ENCODE measurements around the gene AFF2.

Gene AFF2

DNA sequence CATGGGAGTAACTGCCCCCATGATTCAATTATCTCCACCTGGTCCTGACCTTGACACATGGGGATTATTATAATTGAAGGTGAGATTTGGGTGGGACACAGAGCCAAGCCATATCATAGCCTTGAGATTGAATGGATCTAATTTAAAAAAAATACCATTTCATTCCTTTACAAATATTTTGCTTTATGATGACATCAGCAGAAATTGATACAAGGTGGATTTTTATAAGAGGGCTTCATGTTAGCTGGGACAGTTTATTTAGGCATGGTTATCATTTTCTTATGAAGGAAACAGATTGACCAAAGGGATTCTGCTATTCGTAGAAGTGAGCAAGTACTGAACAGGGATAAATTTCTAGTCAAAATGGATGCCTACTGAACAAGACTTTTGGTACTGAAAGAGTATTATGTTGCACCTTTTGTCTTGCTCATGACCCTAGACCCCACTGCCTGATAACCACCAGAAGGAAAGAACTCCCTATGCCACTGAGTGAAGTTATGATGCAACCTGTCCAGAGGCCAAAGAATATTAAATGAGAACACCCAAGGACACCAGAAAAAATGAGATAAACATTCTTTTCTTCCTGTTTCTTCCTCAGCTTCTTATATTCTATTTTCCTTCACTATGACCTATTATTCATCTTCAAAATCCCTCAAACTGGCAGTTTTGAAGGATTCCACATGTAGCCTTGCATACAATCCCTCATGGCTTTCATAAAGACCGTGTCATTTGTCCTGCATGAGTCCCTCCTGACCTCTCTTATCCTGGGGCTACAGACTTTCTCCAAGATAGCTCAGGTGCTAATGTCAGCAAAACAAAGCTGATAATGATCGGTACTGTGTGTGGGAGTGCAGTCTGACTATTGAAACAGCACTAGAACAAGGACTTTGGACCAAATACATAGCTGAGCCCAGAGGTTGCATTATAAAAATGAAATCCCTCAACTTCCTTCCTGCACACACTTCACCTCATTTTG, 118.3 kb downstream of the AFF2 start:
- no peak for DNase-seq (ENCODE audit: low read depth)
- TF ChIP-seq, protein P1, sequence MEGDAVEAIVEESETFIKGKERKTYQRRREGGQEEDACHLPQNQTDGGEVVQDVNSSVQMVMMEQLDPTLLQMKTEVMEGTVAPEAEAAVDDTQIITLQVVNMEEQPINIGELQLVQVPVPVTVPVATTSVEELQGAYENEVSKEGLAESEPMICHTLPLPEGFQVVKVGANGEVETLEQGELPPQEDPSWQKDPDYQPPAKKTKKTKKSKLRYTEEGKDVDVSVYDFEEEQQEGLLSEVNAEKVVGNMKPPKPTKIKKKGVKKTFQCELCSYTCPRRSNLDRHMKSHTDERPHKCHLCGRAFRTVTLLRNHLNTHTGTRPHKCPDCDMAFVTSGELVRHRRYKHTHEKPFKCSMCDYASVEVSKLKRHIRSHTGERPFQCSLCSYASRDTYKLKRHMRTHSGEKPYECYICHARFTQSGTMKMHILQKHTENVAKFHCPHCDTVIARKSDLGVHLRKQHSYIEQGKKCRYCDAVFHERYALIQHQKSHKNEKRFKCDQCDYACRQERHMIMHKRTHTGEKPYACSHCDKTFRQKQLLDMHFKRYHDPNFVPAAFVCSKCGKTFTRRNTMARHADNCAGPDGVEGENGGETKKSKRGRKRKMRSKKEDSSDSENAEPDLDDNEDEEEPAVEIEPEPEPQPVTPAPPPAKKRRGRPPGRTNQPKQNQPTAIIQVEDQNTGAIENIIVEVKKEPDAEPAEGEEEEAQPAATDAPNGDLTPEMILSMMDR (IDR thresholded peaks at IDR 0.05; ENCODE audit: insufficient read depth, low read depth, low read length, missing control alignments), result no peak
- H3K4me3 ChIP-seq (ENCODE audit: low read length), result no peak overlapping the region

DNA sequence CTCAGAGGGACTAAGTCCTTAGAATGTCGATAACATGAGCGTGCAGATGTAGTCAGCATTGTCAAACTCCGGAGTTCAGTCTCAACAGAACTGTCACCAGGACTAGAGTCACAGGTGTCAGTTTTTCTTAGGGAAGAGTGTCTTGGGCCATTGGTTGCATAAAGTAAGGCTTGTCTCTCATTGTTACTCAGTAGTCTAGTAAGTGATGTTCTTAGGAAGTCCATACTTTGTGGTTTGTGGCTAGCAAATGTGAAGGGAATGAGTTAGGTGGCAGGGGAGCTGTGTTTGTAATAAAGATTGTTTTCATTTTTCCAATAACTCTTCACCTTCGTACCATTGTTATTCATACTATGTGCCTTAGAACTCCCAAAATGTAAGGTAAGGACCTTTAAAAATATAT, 119.6 kb downstream of the AFF2 start:
- no peak for DNase-seq (ENCODE audit: low read depth)
- H3K4me3 ChIP-seq (ENCODE audit: low read length), result no peak overlapping the region
- TF ChIP-seq, protein P1 (IDR thresholded peaks at IDR 0.05; ENCODE audit: insufficient read depth, low read depth, low read length, missing control alignments), result no peak

DNA sequence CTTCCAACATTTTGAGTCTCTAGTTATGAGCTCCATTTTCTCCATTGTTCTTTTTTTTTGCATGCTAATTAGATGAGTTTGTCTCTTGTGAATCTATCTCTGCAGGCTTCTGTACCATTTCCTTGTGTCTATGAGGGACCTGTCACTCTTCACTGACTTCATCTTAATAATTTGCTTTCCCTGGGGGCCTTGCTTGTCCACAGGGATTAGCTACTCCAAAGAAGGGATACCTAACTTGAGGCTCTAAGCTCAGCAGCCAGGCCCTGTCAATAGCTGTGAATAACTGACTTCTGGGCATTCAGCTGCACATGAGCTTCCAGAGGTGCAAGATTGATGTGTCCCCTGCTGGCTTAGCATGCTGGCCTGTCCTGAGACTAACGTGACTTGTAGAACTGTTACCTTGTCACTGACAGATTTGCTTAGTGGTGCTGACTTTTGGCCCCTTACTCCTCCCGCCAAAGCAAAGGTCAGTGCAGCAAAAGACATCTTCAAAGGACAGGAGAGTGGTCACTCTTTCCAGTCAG, 124.6 kb downstream of the AFF2 start:
- DNase-seq (ENCODE audit: low read depth), result no peak
- no peak overlapping the region for H3K4me3 ChIP-seq (ENCODE audit: low read length)
- TF ChIP-seq, protein P1 (IDR thresholded peaks at IDR 0.05; ENCODE audit: insufficient read depth, low read depth, low read length, missing control alignments), result no peak

DNA sequence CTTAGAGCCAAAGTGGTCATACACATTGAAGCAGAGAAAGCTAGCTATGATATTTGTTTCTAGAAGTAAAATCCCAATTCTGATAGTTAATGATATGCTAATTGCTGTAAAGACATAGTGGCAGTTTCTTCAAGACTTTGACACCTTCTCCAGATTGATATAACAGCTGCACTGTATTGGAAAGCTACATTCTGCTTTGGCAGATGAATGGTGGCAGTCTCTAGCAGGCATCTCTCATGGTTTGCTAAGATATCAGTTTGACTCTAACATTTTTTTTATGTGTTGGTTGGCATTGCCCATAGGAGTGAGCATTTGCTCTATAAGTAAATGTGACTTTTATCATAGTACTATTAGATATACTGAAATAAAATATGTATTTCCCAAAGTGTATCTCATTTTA, 128.2 kb downstream of the AFF2 start:
- DNase-seq (ENCODE audit: low read depth), result no peak
- TF ChIP-seq, protein P1 (IDR thresholded peaks at IDR 0.05; ENCODE audit: insufficient read depth, low read depth, low read length, missing control alignments), result no peak
- H3K4me3 ChIP-seq (ENCODE audit: low read length), result no peak overlapping the region

DNA sequence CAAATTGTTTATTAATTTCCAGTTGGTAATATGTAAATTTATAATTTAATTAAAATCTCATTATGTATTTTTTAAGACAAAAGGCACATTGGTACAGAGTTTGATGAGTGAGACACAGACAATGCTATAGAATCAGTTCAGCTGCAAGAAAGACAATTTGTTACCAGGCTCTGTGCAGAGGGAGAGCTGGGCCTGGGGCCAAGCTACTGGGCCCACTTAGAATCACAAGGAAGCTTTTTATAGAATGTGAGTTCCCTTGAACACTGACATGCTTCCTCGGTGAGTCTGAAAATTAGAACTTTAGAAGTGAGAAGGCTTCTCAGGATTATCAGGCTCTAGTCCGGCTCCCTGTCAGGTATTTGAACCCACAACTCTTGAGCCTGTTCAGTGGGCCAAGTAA, 129.0 kb downstream of the AFF2 start:
- DNase-seq (ENCODE audit: low read depth), result no peak
- TF ChIP-seq, protein P1 (IDR thresholded peaks at IDR 0.05; ENCODE audit: insufficient read depth, low read depth, low read length, missing control alignments), result no peak
- no peak overlapping the region for H3K4me3 ChIP-seq (ENCODE audit: low read length)

DNA sequence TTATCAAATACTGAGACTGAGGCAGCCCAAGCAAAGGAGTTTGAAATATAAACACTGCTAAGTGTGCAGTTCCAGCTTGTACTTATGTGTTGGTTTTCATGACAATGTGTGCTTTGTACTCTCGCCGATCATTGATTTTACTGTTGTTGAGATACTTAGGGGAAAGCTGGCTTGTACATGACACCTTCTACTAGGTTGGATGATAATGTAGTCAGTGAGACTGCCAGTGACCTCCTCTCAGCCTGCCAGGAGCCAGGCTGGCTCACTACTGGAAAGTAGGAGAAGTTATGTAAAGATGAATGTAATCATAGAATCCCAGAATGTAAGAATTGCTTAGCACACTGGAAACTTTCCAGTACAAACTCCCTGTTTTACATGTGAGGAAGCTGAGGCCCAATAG, 132.0 kb downstream of the AFF2 start:
- DNase-seq (ENCODE audit: low read depth), result no peak
- H3K4me3 ChIP-seq (ENCODE audit: low read length), result no peak overlapping the region
- TF ChIP-seq, protein P1 (IDR thresholded peaks at IDR 0.05; ENCODE audit: insufficient read depth, low read depth, low read length, missing control alignments), result no peak
